Chondrocyte (in vitro differentiated cells): ENCODE data around the gene RAB40AL. TPM values are rescaled to one million over a fixed set of nuclear protein-coding genes. Genes with fewer than 3 reads are reported as not detected.

Experiments used
- DNase-seq: peaks from one replicate; pipeline ENCODE4 v3.0.0; 2021; ENCODE audit warnings: mixed read lengths, low spot score
- H3K27ac Mint-ChIP-seq: one replicate; pipeline ENCODE4 v1.8.0; 2021; ENCODE audit warnings: mild to moderate bottlenecking, moderate library complexity, mixed read lengths; ENCODE audit not compliant: unreplicated experiment
- H3K27me3 Mint-ChIP-seq: 2 replicates; pipeline ENCODE4 v1.8.0; 2021; ENCODE audit warnings: low read depth, mixed read lengths
- H3K36me3 Mint-ChIP-seq: 2 replicates; pipeline ENCODE4 v1.8.0; 2021; ENCODE audit warnings: low read depth, mixed read lengths
- H3K4me1 Mint-ChIP-seq: 2 replicates; pipeline ENCODE4 v1.8.0; 2021; ENCODE audit warnings: low read depth, mild to moderate bottlenecking, mixed read lengths
- H3K4me3 Mint-ChIP-seq: one replicate; pipeline ENCODE4 v1.8.0; 2021; ENCODE audit warnings: mild to moderate bottlenecking, moderate library complexity, mixed read lengths; ENCODE audit not compliant: unreplicated experiment
- H3K9me3 Mint-ChIP-seq: 2 replicates; pipeline ENCODE4 v1.8.0; 2021; ENCODE audit warnings: low read depth, mixed read lengths
- CTCF ChIP-seq: fragments of 200-600 bp; sonication (generic); IDR thresholded peaks from 2 replicates; pipeline ENCODE4 v1.5.0; 2021; ENCODE audit warnings: antibody characterized with exemption, mild to moderate bottlenecking, moderate library complexity
- total RNA-seq: library from RNA; stranded (reverse); gene quantifications from 3 replicates; pipeline ENCODE4 v1.2.1, GENCODE V29; 2021

Gene RAB40AL
- total RNA-seq, 1 donor from 2014 or later, result 0.70 TPM

GRCh38 chrX:102975016-102975415, 37.9 kb downstream of the RAB40AL start:
- no peak for DNase-seq
- H3K4me3 Mint-ChIP-seq, result no peak overlapping the region
- H3K27me3 Mint-ChIP-seq, result no peaks in the 10 kb centered on the region
- peaks cover 2% of the 10 kb centered on the region for H3K36me3 Mint-ChIP-seq
- H3K27ac Mint-ChIP-seq, result no peak overlapping the region
- TF ChIP-seq CTCF, result no peak
- peaks cover 38% of the 10 kb centered on the region for H3K9me3 Mint-ChIP-seq
- H3K4me1 Mint-ChIP-seq, result peaks cover 9% of the 10 kb centered on the region

GRCh38 chrX:102976286-102976685, 39.2 kb downstream of the RAB40AL start:
- H3K4me3 Mint-ChIP-seq, result no peak overlapping the region
- no peak overlapping the region for H3K27ac Mint-ChIP-seq
- no peaks in the 10 kb centered on the region for H3K36me3 Mint-ChIP-seq
- peaks cover 9% of the 10 kb centered on the region for H3K4me1 Mint-ChIP-seq
- no peaks in the 10 kb centered on the region for H3K27me3 Mint-ChIP-seq
- TF ChIP-seq CTCF, result no peak
- peaks cover 26% of the 10 kb centered on the region for H3K9me3 Mint-ChIP-seq
- no peak for DNase-seq

- Mint-ChIP-seq H3K9me3 (peaks cover 19% of the 10 kb centered on the region), H3K36me3 (no peaks in the 10 kb centered on the region), H3K27ac (no peak overlapping the region), H3K4me3 (no peak overlapping the region), H3K27me3 (no peaks in the 10 kb centered on the region), H3K4me1 (peaks cover 9% of the 10 kb centered on the region)
- TF ChIP-seq CTCF, result no peak
- DNase-seq, result no peak
These were observed 39.9 kb downstream of the RAB40AL start for GRCh38 chrX:102976793-102977495.

- no peak for TF ChIP-seq CTCF
- Mint-ChIP-seq H3K27me3 (no peaks in the 10 kb centered on the region), H3K4me1 (peaks cover 9% of the 10 kb centered on the region), H3K36me3 (no peaks in the 10 kb centered on the region), H3K9me3 (peaks cover 10% of the 10 kb centered on the region), H3K27ac (no peak overlapping the region), H3K4me3 (no peak overlapping the region)
- no peak for DNase-seq
These were observed 41.5 kb downstream of the RAB40AL start for GRCh38 chrX:102978594-102978993.

GRCh38 chrX:102979536-102979935, 42.5 kb downstream of the RAB40AL start:
- H3K4me3 Mint-ChIP-seq, result no peak overlapping the region
- H3K27me3 Mint-ChIP-seq, result no peaks in the 10 kb centered on the region
- no peaks in the 10 kb centered on the region for H3K36me3 Mint-ChIP-seq
- H3K27ac Mint-ChIP-seq, result no peak overlapping the region
- no peak for DNase-seq
- TF ChIP-seq CTCF, result no peak
- H3K4me1 Mint-ChIP-seq, result peaks cover 9% of the 10 kb centered on the region
- H3K9me3 Mint-ChIP-seq, result peaks cover 6% of the 10 kb centered on the region
